DMS79 (cell line): ENCODE data around the gene TGFBI.

Experiments used
- DNase-seq: peaks from one replicate; lab custom pipeline; 2025; lab: John Stamatoyannopoulos, UW

The TGFBI gene

DNA sequence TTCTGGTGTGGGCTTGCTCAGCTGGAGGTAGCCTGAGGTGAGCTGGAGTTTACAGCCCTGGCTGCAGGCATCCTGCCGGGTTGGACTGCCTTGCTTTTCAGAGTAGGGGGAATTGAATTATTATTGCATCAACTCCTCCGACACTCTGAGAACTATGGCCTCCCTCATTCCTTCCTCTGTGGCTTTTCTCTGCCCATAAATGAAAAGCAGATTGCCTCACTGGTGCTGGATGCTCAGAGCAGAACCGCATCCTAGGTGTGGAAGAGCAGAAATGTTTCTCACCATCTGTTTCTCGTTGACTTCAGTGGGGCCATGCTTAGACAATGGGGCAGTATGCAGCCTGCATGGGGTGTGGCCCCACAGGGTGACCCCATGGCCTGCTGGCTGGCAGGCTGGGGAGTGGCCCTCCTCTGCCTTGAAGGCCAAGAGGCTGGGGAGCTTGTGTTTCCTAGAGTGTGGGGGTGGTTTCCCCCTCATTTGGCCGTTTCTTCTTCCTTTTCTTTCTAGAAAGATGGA is 27.3 kb upstream of the TGFBI start:
- no peak for DNase-seq

GRCh38 chr5:136004436-136004835 is 24.4 kb upstream of the TGFBI start:
- DNase-seq = no peak

GRCh38 chr5:136005476-136005875 is 23.3 kb upstream of the TGFBI start:
- no peak for DNase-seq

DNA sequence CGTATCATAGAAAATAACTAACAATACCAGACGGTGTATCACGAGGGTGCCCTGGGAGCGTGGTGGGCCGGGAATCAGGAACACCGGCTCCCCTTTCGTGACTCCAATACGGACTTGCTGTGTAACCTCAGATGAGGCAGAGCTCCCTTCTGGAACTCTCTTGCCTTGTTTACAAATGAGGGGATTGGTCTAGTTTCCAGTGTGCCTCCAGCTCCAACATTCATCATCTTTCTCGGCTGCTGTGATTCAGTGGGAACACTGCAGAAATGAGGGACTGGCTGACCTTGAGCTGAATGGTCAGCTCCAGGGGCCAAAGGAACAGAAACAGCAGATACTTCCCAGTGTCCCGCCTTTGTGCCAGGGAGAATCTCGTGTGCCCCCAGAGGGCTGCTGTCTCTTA is 22.6 kb upstream of the TGFBI start:
- DNase-seq = no peak

- DNase-seq = no peak
Measured at GRCh38 chr5:136006761-136007251, 22.0 kb upstream of the TGFBI start.

GRCh38 chr5:136007271-136007670 is 21.5 kb upstream of the TGFBI start:
- DNase-seq = no peak

GRCh38 chr5:136011414-136012001 is 17.3 kb upstream of the TGFBI start:
- peak; percentile 5 for DNase-seq

DNA sequence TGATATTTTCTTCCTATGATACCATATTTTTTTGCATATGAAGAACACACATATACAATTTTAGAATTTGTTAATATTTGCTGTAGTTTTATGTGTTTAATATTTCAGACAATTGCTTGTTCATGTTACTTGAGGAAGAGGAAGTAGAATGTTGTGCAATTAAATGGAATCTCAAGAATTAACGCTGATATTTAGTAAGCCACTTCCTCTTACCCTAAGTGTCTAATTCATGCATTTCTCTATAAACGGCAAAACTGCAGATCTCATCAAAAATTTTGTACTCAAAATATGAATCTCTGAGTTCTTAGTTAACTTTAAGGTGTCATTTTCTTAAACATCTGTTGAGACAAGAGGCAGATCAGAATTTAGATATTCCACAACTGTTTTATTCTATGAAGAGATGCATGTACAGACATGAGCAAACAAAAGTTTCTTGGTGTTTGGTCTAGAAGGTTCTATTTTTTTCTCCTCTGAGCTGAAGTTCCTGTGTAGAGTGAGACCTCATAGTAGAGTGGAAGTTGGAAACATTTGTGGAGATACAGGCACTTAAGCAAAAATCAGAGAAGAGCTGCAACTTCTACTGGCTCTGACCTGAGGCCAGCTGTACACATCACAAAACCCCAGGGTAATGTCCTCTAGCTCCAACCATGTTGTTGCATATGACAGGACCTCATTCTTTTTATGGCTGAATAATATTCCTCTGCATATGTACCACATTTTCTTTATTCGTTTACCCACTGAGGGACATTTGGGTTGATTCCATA is 16.6 kb upstream of the TGFBI start:
- DNase-seq = no peak

- no peak for DNase-seq
Measured at GRCh38 chr5:136013559-136013958, 15.2 kb upstream of the TGFBI start.

DNA sequence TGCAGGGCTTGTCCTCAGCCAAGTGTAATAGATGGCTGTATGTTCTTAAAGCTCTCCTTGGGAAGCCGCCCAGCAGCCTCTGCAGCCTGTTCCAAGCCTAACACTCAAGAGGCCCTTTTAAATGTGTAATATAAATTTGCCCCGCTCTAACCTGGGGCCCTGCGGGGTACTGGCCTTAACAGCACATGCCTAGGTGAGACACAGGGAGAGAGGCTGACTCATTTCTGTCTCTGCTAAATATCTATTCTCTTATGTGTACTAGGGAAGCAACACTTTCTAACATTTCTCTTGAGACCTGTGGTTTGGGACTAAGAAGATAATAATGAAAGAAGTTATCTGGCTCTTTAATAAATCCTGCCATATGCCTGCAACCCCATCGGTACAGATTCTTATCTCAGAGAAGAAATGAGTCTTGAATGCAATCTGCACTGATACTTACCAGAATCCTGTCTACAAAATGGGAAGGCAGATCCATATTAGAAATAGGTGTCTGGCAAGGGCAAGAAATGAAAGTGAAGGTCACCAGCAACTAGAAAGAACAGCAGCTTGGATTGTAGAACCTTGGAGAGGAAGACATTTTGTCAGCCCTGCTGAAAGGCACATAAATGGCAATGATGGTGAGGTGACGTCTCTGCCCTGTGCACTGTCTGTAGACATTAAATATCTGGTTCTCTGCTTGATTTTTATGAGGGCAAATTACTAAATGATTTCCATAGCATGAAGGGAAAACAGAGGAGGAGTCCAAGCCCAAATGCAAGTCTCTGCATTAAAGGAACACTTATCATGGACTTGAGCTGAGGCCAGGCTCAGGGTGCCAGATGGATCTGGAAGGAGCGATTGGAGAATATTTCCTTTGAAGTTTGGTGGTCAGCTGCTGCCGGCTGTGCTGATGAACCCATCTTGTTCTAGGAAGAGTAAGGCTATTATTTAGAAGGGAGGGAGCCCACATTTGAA is 14.5 kb upstream of the TGFBI start:
- DNase-seq = no peak

- DNase-seq = no peak
Measured at GRCh38 chr5:136015003-136015375, 13.8 kb upstream of the TGFBI start.

- DNase-seq = no peak
Measured at GRCh38 chr5:136015966-136016650, 12.7 kb upstream of the TGFBI start.

DNA sequence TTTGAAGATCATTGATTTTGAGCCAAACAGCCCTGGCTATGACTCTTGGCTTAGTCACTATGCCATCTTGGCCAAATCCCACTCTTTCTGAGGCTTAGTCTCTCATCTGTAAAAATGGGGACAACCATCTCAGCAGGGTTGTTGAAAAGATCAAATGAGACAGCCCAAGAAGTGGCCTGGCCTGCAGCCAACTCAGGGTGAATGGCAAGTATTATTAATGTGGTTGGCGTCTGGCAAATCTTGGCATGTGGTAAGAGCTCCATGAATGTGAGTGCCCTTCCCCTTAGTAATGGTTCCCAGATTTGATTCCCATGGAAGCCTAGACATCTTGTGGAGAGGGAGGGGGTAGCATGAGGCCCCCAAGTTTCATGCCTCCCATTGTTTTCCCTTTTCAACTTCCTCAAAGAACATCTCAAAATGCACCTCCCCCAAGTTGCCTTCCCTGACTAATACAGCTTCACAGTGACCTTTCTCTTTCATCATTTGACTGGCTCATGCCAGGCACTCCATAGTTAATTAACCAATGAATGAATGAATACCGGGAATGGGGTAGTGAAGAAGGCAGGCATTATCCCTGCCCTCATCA is 11.8 kb upstream of the TGFBI start:
- DNase-seq = peak; percentile 31

DNA sequence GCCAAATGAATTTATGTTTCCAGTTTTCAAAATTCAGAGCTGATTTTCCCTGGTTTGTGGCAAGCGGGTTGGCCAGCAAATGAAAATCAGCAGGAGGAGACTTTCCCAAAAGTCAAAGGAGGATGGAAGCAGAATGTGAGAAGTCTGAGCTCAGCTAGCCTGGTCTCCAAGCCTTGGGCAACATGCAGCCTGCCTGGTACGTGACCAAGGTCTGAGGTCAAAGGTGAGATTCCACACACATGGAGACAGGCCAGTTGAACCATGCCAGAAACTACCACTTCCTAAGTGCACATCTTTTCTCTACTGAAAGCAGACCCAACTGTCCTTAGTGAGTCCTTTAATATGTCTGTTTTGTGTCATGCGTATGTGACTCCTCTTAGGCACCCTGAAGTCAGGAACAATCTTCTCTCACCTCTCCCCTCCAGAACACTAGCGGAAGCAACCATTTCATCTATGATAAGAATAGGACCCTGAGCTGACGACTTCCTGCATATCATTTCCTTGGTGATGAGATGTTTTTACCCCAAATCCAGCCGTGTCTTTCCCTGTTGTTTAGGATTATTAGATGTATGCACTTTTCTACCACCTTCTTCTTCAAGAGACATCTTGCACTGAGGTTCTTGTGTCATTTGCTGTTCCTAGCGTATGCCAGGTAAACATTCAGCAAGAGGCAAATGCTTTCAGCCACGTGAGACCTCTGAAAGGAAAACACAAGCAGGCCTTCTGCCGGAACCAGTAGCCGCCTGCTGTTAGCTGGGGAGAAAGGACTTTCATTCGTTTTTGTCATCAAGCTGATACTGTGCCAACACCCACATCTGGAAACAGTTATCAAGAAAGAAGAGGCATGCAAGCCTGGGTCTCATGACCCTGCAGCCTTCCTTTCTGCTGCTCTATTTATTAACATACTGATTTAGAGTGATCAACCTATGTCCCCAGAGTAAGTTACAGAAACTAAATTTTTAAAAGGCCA is 9.7 kb upstream of the TGFBI start:
- no peak for DNase-seq

DNA sequence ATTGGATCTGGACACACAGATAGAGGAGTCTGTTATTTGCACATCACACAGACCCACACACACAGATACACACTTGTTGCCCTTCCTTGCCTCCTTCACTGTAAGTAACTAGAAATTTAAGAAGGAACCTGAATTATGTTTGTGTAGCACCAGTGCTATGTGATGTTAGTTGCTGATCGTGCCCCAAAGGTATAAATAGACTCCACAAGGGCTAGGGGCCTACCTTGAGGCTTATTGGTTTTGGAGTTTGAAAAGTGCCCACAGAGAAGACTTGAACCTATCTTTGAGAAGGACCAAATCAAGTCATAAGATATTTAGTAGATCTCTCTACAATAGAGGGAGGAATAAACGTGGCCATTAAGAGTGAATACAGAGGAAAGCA is 8.8 kb upstream of the TGFBI start:
- no peak for DNase-seq

- no peak for DNase-seq
Measured at GRCh38 chr5:136020383-136021015, 8.3 kb upstream of the TGFBI start.

DNA sequence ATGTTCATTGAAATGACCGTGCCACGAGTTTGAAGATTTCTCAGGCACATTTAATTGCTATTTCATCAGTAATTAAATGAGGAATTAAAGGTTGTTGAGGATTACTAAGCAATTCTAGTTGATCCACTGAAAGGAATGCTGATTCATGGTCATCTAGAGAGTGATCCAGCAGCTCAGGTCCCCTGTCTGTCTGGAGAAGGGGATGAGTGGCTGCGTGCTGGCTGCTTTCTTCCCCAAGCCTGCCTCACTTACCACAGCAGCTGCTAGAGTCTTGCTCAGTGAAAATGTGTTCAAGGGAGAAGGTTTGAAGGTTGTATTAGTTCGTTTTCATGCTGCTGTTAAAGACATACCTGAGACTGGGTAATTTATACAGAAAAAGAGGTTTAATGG is 7.8 kb upstream of the TGFBI start:
- DNase-seq = no peak

DNA sequence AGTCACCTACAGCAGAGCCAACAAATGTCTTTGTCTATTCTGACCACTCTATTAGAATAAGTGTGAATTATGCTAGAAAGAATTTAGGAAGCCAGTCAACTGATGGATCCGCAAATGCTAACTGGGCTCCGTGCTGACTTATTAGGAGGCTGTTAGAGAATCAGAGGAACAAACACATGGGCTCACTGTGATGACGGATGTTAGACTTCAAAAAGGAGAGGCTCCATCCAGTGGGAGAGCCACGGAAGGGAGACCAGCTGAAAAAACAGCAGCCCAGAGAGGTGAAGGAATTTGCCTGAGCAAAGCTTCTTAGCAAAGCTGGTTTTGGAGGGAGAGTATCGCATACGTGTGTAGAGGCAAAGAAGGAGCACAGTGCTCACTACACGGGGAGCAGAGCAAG is 5.8 kb upstream of the TGFBI start:
- no peak for DNase-seq

- no peak for DNase-seq
Measured at GRCh38 chr5:136023958-136024541, 4.7 kb upstream of the TGFBI start.
